OCI-LY1 (cell line): ENCODE results near the gene SCML2.

Experiments
- H2AFZ ChIP-seq: fragments of 200-600 bp; sonication (generic), shearing (Covaris generic); 2 replicates; pipeline ENCODE4 v1.6.0; 2014; ENCODE audit warnings: antibody characterized with exemption, mild to moderate bottlenecking, low read length
- H3F3A ChIP-seq: fragments of 200-600 bp; sonication (generic), shearing (Covaris generic); 2 replicates; pipeline ENCODE4 v1.6.0; 2014; ENCODE audit warnings: mild to moderate bottlenecking, antibody characterized with exemption, low read length, moderate library complexity; ENCODE audit not compliant: insufficient read depth
- H3K27ac ChIP-seq: fragments of 200-600 bp; sonication (generic); 2 replicates; pipeline ENCODE4 v1.5.1; 2014; ENCODE audit warnings: low read length, mixed run types, mild to moderate bottlenecking, low read depth; ENCODE audit not compliant: poor library complexity, severe bottlenecking
- H3K27me3 ChIP-seq: fragments of 200-600 bp; sonication (generic); 2 replicates; pipeline ENCODE4 v1.6.0; 2014; ENCODE audit warnings: antibody characterized with exemption, mild to moderate bottlenecking, low read length, moderate library complexity; ENCODE audit not compliant: insufficient read depth
- H3K36me3 ChIP-seq: fragments of 200-600 bp; sonication (generic); 2 replicates; pipeline ENCODE4 v1.6.1; 2014; ENCODE audit warnings: mild to moderate bottlenecking, antibody characterized with exemption, low read length, moderate library complexity, mixed read lengths; ENCODE audit not compliant: insufficient read depth
- H3K4me1 ChIP-seq: fragments of 200-600 bp; sonication (generic); 2 replicates; pipeline ENCODE4 v1.5.1; 2014; ENCODE audit warnings: mild to moderate bottlenecking, low read length, moderate library complexity; ENCODE audit not compliant: insufficient read depth, severe bottlenecking
- H3K4me2 ChIP-seq: fragments of 200-600 bp; sonication (generic), shearing (Covaris generic); 2 replicates; pipeline ENCODE4 v1.6.1; 2014; ENCODE audit warnings: low read length
- H3K4me3 ChIP-seq: fragments of 200-600 bp; sonication (generic); 2 replicates; pipeline ENCODE4 v1.5.1; 2014; ENCODE audit warnings: low read length, low read depth, mild to moderate bottlenecking, mixed read lengths; ENCODE audit not compliant: poor library complexity, severe bottlenecking
- H3K79me2 ChIP-seq: fragments of 200-600 bp; shearing (Covaris generic); 2 replicates; pipeline ENCODE4 v1.6.1; 2016; ENCODE audit warnings: mixed run types, low read length, mixed read lengths; ENCODE audit not compliant: insufficient read depth
- H3K9ac ChIP-seq: fragments of 200-600 bp; sonication (generic), shearing (Covaris generic); 2 replicates; pipeline ENCODE4 v1.6.1; 2014; ENCODE audit warnings: mild to moderate bottlenecking, low read length, mixed read lengths
- H3K9me2 ChIP-seq: fragments of 200-600 bp; sonication (generic), shearing (Covaris generic); 2 replicates; pipeline ENCODE4 v1.6.1; 2014; ENCODE audit warnings: low read depth, mild to moderate bottlenecking, low read length, mixed read lengths
- H3K9me3 ChIP-seq: fragments of 200-600 bp; shearing (Covaris generic); 2 replicates; pipeline ENCODE4 v1.6.1; 2014; ENCODE audit warnings: low read length, mixed read lengths
- H4K20me1 ChIP-seq: fragments of 200-600 bp; sonication (generic), shearing (Covaris generic); 2 replicates; pipeline ENCODE4 v1.6.0; 2016; ENCODE audit warnings: mild to moderate bottlenecking, low read length; ENCODE audit not compliant: insufficient read depth
- CTCF ChIP-seq: fragments of 200-600 bp; sonication (generic), shearing (Covaris generic); IDR thresholded peaks from 2 replicates; pipeline ENCODE4 v1.5.1; 2017; ENCODE audit warnings: mild to moderate bottlenecking, antibody characterized with exemption, low read length, moderate library complexity, mixed read lengths
- EZH2 ChIP-seq: fragments of 200-600 bp; sonication (generic), shearing (Covaris generic); IDR thresholded peaks from 2 replicates; pipeline ENCODE4 v1.8.0; 2017; ENCODE audit warnings: borderline replicate concordance, mixed run types, mild to moderate bottlenecking, antibody characterized with exemption, low read length, moderate library complexity, mixed read lengths

Gene SCML2

GRCh38 chrX:18278449-18278848 lies 76.0 kb downstream of the SCML2 start:
- Histone ChIP-seq H3K9me3 (no peaks in the 10 kb centered on the region), H2AFZ (no peak overlapping the region), H3F3A (no peaks in the 10 kb centered on the region), H3K27me3 (no peaks in the 10 kb centered on the region), H4K20me1 (no peaks in the 10 kb centered on the region), H3K4me1 (no peaks in the 10 kb centered on the region), H3K79me2 (no peaks in the 10 kb centered on the region), H3K4me2 (no peak overlapping the region), H3K9ac (no peak overlapping the region), H3K36me3 (no peaks in the 10 kb centered on the region), H3K4me3 (no peak overlapping the region), H3K27ac (no peak overlapping the region), H3K9me2 (no peaks in the 10 kb centered on the region)
- no peak for TF ChIP-seq CTCF
- TF ChIP-seq EZH2, result no peak

GRCh38 chrX:18272222-18272621 lies 82.3 kb downstream of the SCML2 start:
- H2AFZ ChIP-seq, result no peak overlapping the region
- H3K27me3 ChIP-seq, result no peaks in the 10 kb centered on the region
- H3K36me3 ChIP-seq, result no peaks in the 10 kb centered on the region
- no peaks in the 10 kb centered on the region for H4K20me1 ChIP-seq
- H3K4me1 ChIP-seq, result no peaks in the 10 kb centered on the region
- H3K4me2 ChIP-seq, result no peak overlapping the region
- no peaks in the 10 kb centered on the region for H3K9me3 ChIP-seq
- no peaks in the 10 kb centered on the region for H3F3A ChIP-seq
- H3K9ac ChIP-seq, result no peak overlapping the region
- H3K79me2 ChIP-seq, result no peaks in the 10 kb centered on the region
- TF ChIP-seq EZH2 (no peak), CTCF (no peak)
- no peak overlapping the region for H3K27ac ChIP-seq
- H3K4me3 ChIP-seq, result no peak overlapping the region
- H3K9me2 ChIP-seq, result no peaks in the 10 kb centered on the region

GRCh38 chrX:18271725-18272124 lies 82.8 kb downstream of the SCML2 start:
- no peaks in the 10 kb centered on the region for H3K27me3 ChIP-seq
- H3K4me1 ChIP-seq, result no peaks in the 10 kb centered on the region
- no peaks in the 10 kb centered on the region for H3K9me2 ChIP-seq
- H3F3A ChIP-seq, result no peaks in the 10 kb centered on the region
- H3K27ac ChIP-seq, result no peak overlapping the region
- H3K9ac ChIP-seq, result no peak overlapping the region
- no peaks in the 10 kb centered on the region for H3K79me2 ChIP-seq
- no peaks in the 10 kb centered on the region for H4K20me1 ChIP-seq
- H3K4me3 ChIP-seq, result no peak overlapping the region
- H3K4me2 ChIP-seq, result no peak overlapping the region
- H3K9me3 ChIP-seq, result no peaks in the 10 kb centered on the region
- H2AFZ ChIP-seq, result no peak overlapping the region
- H3K36me3 ChIP-seq, result no peaks in the 10 kb centered on the region
- TF ChIP-seq CTCF, result no peak
- TF ChIP-seq EZH2, result no peak
